ENCODE measurements around the gene POLE3. TPM values are rescaled to one million over a fixed set of nuclear protein-coding genes. Genes with fewer than 3 reads are reported as not detected.

Gene POLE3
- total RNA-seq, 4 donors from 2014 or later, result 22.2 to 28.4 (median 26.0) TPM

GRCh38 chr9:113428062-113428615 lies 17.7 kb upstream of the POLE3 start:
- Histone ChIP-seq H3K4me3 (no peak overlapping the region), H3K9me3 (no peaks in the 10 kb centered on the region), H3K36me3 (no peaks in the 10 kb centered on the region), H3K4me1 (no peaks in the 10 kb centered on the region), H3K27me3 (no peaks in the 10 kb centered on the region), H3K27ac (peak overlapping the region in 1 of 4 donors; percentile 2)
- TF ChIP-seq CTCF (IDR thresholded peaks at IDR 0.05) (no peak), EP300 (IDR thresholded peaks at IDR 0.05) (no peak), POLR2A (IDR thresholded peaks at IDR 0.05) (no peak)
- no peak for DNase-seq (ENCODE audit: low spot score in 2 of 2)
- WGBS, 2 donors, result 85 to 92% methylated on average over 1 of the region's 1 CpG

GRCh38 chr9:113427629-113428028 lies 17.2 kb upstream of the POLE3 start:
- Histone ChIP-seq H3K27me3 (no peaks in the 10 kb centered on the region), H3K9me3 (no peaks in the 10 kb centered on the region), H3K4me1 (no peaks in the 10 kb centered on the region), H3K36me3 (no peaks in the 10 kb centered on the region), H3K27ac (no peak overlapping the region), H3K4me3 (no peak overlapping the region)
- no peak for DNase-seq (ENCODE audit: low spot score in 2 of 2)
- 91 to 92% methylated on average over 2 of the region's 2 CpGs for WGBS, 2 donors
- TF ChIP-seq POLR2A (IDR thresholded peaks at IDR 0.05), result no peak
- no peak for TF ChIP-seq CTCF (IDR thresholded peaks at IDR 0.05)
- TF ChIP-seq EP300 (IDR thresholded peaks at IDR 0.05), result no peak

GRCh38 chr9:113426701-113427100 lies 16.2 kb upstream of the POLE3 start:
- no peaks in the 10 kb centered on the region for H3K9me3 ChIP-seq
- no peaks in the 10 kb centered on the region for H3K27me3 ChIP-seq
- H3K27ac ChIP-seq, result no peak overlapping the region
- H3K4me1 ChIP-seq, result no peaks in the 10 kb centered on the region
- no peak overlapping the region for H3K4me3 ChIP-seq
- H3K36me3 ChIP-seq, result no peaks in the 10 kb centered on the region
- no peak for DNase-seq (ENCODE audit: low spot score in 2 of 2)
- 83 to 85% methylated on average over 1 of the region's 1 CpG for WGBS, 2 donors
- TF ChIP-seq CTCF (IDR thresholded peaks at IDR 0.05), result no peak
- TF ChIP-seq POLR2A (IDR thresholded peaks at IDR 0.05), result no peak
- TF ChIP-seq EP300 (IDR thresholded peaks at IDR 0.05), result no peak

GRCh38 chr9:113425072-113425471 lies 14.6 kb upstream of the POLE3 start:
- Histone ChIP-seq H3K9me3 (no peaks in the 10 kb centered on the region), H3K4me1 (no peaks in the 10 kb centered on the region), H3K27ac (no peak overlapping the region), H3K27me3 (no peaks in the 10 kb centered on the region), H3K4me3 (no peak overlapping the region), H3K36me3 (no peaks in the 10 kb centered on the region)
- no peak for TF ChIP-seq EP300 (IDR thresholded peaks at IDR 0.05)
- no peak for DNase-seq (ENCODE audit: low spot score in 2 of 2)
- WGBS, 2 donors, result 23 to 32% methylated on average over 2 of the region's 2 CpGs

- no peak overlapping the region for H3K27ac ChIP-seq
- H3K27me3 ChIP-seq, result no peaks in the 10 kb centered on the region
- H3K36me3 ChIP-seq, result no peaks in the 10 kb centered on the region
- no peak for TF ChIP-seq CTCF (IDR thresholded peaks at IDR 0.05)
- no peak for TF ChIP-seq EP300 (IDR thresholded peaks at IDR 0.05)
- no peak for TF ChIP-seq POLR2A (IDR thresholded peaks at IDR 0.05)
- no peak for DNase-seq (ENCODE audit: low spot score in 2 of 2)
- WGBS, 2 donors, result 75 to 76% methylated on average over 3 of the region's 3 CpGs
- H3K4me3 ChIP-seq, result no peak overlapping the region
- no peaks in the 10 kb centered on the region for H3K4me1 ChIP-seq
- H3K9me3 ChIP-seq, result no peaks in the 10 kb centered on the region
These were observed 11.3 kb upstream of the POLE3 start for GRCh38 chr9:113421726-113422125.

GRCh38 chr9:113417370-113417769 lies 6.9 kb upstream of the POLE3 start:
- 72 to 73% methylated on average over 4 of the region's 4 CpGs for WGBS, 2 donors
- no peaks in the 10 kb centered on the region for H3K27me3 ChIP-seq
- no peak for DNase-seq (ENCODE audit: low spot score in 2 of 2)
- H3K27ac ChIP-seq, result no peak overlapping the region
- no peaks in the 10 kb centered on the region for H3K36me3 ChIP-seq
- H3K4me3 ChIP-seq, result no peak overlapping the region
- H3K9me3 ChIP-seq, result no peaks in the 10 kb centered on the region
- no peaks in the 10 kb centered on the region for H3K4me1 ChIP-seq
- TF ChIP-seq POLR2A (IDR thresholded peaks at IDR 0.05), result no peak
- TF ChIP-seq EP300 (IDR thresholded peaks at IDR 0.05), result no peak
- no peak for TF ChIP-seq CTCF (IDR thresholded peaks at IDR 0.05)

Measured in tibial nerve (tissue), 4 donors.